ENCODE measurements around the gene SLC66A1.
A peak's percentile ranks its signal among the peaks of the same experiment; 100 is the strongest.

- TF ChIP-seq CTCF (IDR thresholded peaks at IDR 0.05; ENCODE audit: extremely low read depth in 1 of 2, insufficient read depth in 1 of 2, low read depth in 1 of 2, low read length in 2 of 2) = peak in 1 of 2 donors; percentile 3
- peak; percentile 91 for TF ChIP-seq POLR2A (IDR thresholded peaks at IDR 0.05; ENCODE audit: low read depth, low read length)
- no peak for TF ChIP-seq GATA2 (IDR thresholded peaks at IDR 0.05; ENCODE audit: insufficient read depth, insufficient read length, low read depth, low read length)
- no peak for TF ChIP-seq MYC (IDR thresholded peaks at IDR 0.05; ENCODE audit: low read depth, low read length)
- peak; percentile 61 for TF ChIP-seq FOS (IDR thresholded peaks at IDR 0.05; ENCODE audit: borderline replicate concordance, insufficient read depth, low read length)
- TF ChIP-seq POLR2AphosphoS5 (IDR thresholded peaks at IDR 0.05; ENCODE audit: insufficient read depth, low read depth, low read length) = peak; percentile 83
- no peak for TF ChIP-seq EZH2 (IDR thresholded peaks at IDR 0.05; ENCODE audit: borderline replicate concordance, low read depth, low read length, severe bottlenecking)
Observed at GRCh38 chr1:19311931-19312781, at the start of gene SLC66A1, which contains the start of gene AKR7A2.

Data from endothelial cell of umbilical vein (primary cell).